GM23248 (cell line): Measurements from ENCODE around the gene GMPPB.

Experiments
- EZH2 ChIP-seq: fragments of 200-600 bp; sonication (generic); IDR thresholded peaks from 2 replicates; pipeline ENCODE4 v1.6.1; 2018; ENCODE audit warnings: antibody characterized with exemption, mild to moderate bottlenecking; ENCODE audit not compliant: insufficient read depth, poor library complexity, severe bottlenecking
- EZH2phosphoT487 ChIP-seq: fragments of 200-600 bp; sonication (generic); IDR thresholded peaks from 2 replicates; pipeline ENCODE4 v1.6.1; 2018; ENCODE audit warnings: antibody characterized with exemption, moderate library complexity, mild to moderate bottlenecking, low read depth; ENCODE audit not compliant: insufficient read depth

GRCh38 chr3:49771340-49771938, 47.7 kb upstream of the GMPPB start:
- TF ChIP-seq EZH2 = no peak
- TF ChIP-seq EZH2phosphoT487 = no peak
